HCT116 (cell line): Measurements from ENCODE around the gene CDC42BPB. TPM values are rescaled to one million over a fixed set of nuclear protein-coding genes. Genes with fewer than 3 reads are reported as not detected.

Experiments
- ATAC-seq: fragments of 200-7000 bp; cut with Tn5 transposase; 2 replicates; pipeline ENCODE4 v1.9.1; 2020; ENCODE audit warnings: mild to moderate bottlenecking, moderate library complexity
- BruUV-seq: library from RNA; stranded (reverse); fragments of 400-500 nt; replicated peaks from 2 replicates; lab custom pipeline; 2021; lab: Mats Ljungman, UMichigan
- CTCF ChIA-PET: fragments of 300-600 bp; sonication (Branson Sonifier 250); formaldehyde crosslinking; loops from one replicate; lab custom pipeline; 2021; ENCODE audit warnings: antibody characterized with exemption; lab: Charles Lee
- POLR2A ChIA-PET: fragments of 300-600, 350-600 bp; sonication (Branson Sonifier 250); formaldehyde crosslinking; loops from one replicate; lab custom pipeline; 2021; ENCODE audit warnings: antibody characterized with exemption; lab: Charles Lee
- RAD21 ChIA-PET, 2 experiments: fragments of 300-600 bp; sonication (Branson Sonifier 250); formaldehyde crosslinking; loops; one replicate each; lab custom pipeline; 2023; ENCODE audit warnings: low total read pairs in 2 of 2; ENCODE audit not compliant: uncharacterized antibody in 2 of 2, unreplicated experiment in 2 of 2, low non-redundant PET in 1 of 2; lab: Charles Lee
- DNase-seq: peaks from one replicate; pipeline ENCODE4 v3.0.0-alpha.2; 2010; ENCODE audit warnings: low read depth, low spot score
- H2AFZ ChIP-seq: fragments of 200-600 bp; shearing (Covaris generic), sonication (generic); 2 replicates; pipeline ENCODE4 v1.6.1; 2017; ENCODE audit warnings: low read depth, mixed run types, mixed read lengths, antibody characterized with exemption, low read length; ENCODE audit not compliant: poor library complexity, severe bottlenecking
- H3K27ac ChIP-seq: 2 replicates; pipeline ENCODE4 v1.5.1; 2012; ENCODE audit warnings: low read depth, low read length
- H3K27me3 ChIP-seq: fragments of 200-600 bp; sonication (generic); 2 replicates; pipeline ENCODE4 v1.6.1; 2016; ENCODE audit warnings: mixed run types, low read length, mixed read lengths; ENCODE audit not compliant: insufficient read depth
- H3K36me3 ChIP-seq, 2 experiments: fragments of 200-500 bp in 1 of 2; fragments of 200-600 bp in 1 of 2; sonication (Bioruptor generic) in 1 of 2; sonication (generic) in 1 of 2; 2 replicates each; pipeline versions ENCODE4 v1.5.1 to v1.6.1; 2014 to 2016; ENCODE audit warnings: low read length in 2 of 2, inconsistent platforms in 1 of 2, mixed read lengths in 1 of 2, mixed run types in 1 of 2; ENCODE audit not compliant: insufficient read depth in 2 of 2, control insufficient read depth in 1 of 2
- H3K4me1 ChIP-seq, 2 experiments: fragments of 200-600 bp in 1 of 2; sonication (generic) in 1 of 2; 2 replicates each; pipeline versions ENCODE4 v1.5.1 to v1.6.1; 2012 to 2017; ENCODE audit warnings: low read length in 2 of 2, inconsistent platforms in 1 of 2, mild to moderate bottlenecking in 1 of 2, mixed read lengths in 1 of 2, mixed run types in 1 of 2, moderate library complexity in 1 of 2; ENCODE audit not compliant: insufficient read depth in 2 of 2, control insufficient read depth in 1 of 2
- H3K4me2 ChIP-seq: fragments of 200-600 bp; sonication (generic); 2 replicates; pipeline ENCODE4 v1.6.1; 2017; ENCODE audit warnings: mixed run types, low read length, mixed read lengths
- H3K4me3 ChIP-seq, 2 experiments: fragments of 200-600 bp in 1 of 2; sonication (generic) in 1 of 2; replicated peaks in 1 of 2; 2 replicates each; pipeline ENCODE4 v1.5.1; 2011 to 2016; ENCODE audit warnings: low read length in 2 of 2, control low read depth in 1 of 2, low read depth in 1 of 2, mild to moderate bottlenecking in 1 of 2, mixed read lengths in 1 of 2, mixed run types in 1 of 2
- H3K79me2 ChIP-seq: fragments of 200-600 bp; sonication (generic); 2 replicates; pipeline ENCODE4 v1.6.1; 2017; ENCODE audit warnings: mild to moderate bottlenecking, mixed run types, low read length, moderate library complexity, mixed read lengths; ENCODE audit not compliant: insufficient read depth
- H3K9ac ChIP-seq: fragments of 200-600 bp; sonication (generic); 2 replicates; pipeline ENCODE4 v1.6.1; 2016; ENCODE audit warnings: low read length, mixed read lengths
- H3K9me2 ChIP-seq: fragments of 200-600 bp; sonication (generic), shearing (Covaris generic); 2 replicates; pipeline ENCODE4 v1.6.1; 2017; ENCODE audit warnings: mixed run types, mild to moderate bottlenecking, moderate library complexity; ENCODE audit not compliant: insufficient read depth
- H3K9me3 ChIP-seq, 2 experiments: fragments of 200-500 bp in 1 of 2; fragments of 200-600 bp in 1 of 2; sonication (Bioruptor generic) in 1 of 2; sonication (generic) in 1 of 2; 2 replicates each; pipeline ENCODE4 v1.6.1; 2014 to 2017; ENCODE audit warnings: low read length in 2 of 2, mixed read lengths in 2 of 2, inconsistent platforms in 1 of 2, low read depth in 1 of 2, mild to moderate bottlenecking in 1 of 2, mixed run types in 1 of 2, moderate library complexity in 1 of 2; ENCODE audit not compliant: control insufficient read depth in 1 of 2, insufficient read depth in 1 of 2
- H4K20me1 ChIP-seq: fragments of 200-600 bp; sonication (generic), shearing (Covaris generic); 2 replicates; pipeline ENCODE4 v1.6.1; 2017; ENCODE audit warnings: mixed run types, mild to moderate bottlenecking, moderate library complexity; ENCODE audit not compliant: insufficient read depth
- CBX3 ChIP-seq: IDR thresholded peaks from 2 replicates; pipeline ENCODE4 v1.6.1; 2012; ENCODE audit warnings: low read depth
- CEBPB ChIP-seq: IDR thresholded peaks from 2 replicates; pipeline ENCODE4 v1.6.1; 2012; ENCODE audit warnings: low read depth
- ELF1 ChIP-seq: IDR thresholded peaks from 2 replicates; pipeline ENCODE4 v1.6.1; 2012; ENCODE audit warnings: low read depth, borderline replicate concordance
- EZH2 ChIP-seq: fragments of 200-600 bp; sonication (generic); IDR thresholded peaks from 2 replicates; pipeline ENCODE4 v1.6.1; 2017; ENCODE audit warnings: antibody characterized with exemption, mixed run types
- MAX ChIP-seq: IDR thresholded peaks from 2 replicates; pipeline ENCODE4 v1.6.1; 2012
- POLR2AphosphoS5 ChIP-seq: IDR thresholded peaks from 2 replicates; pipeline ENCODE4 v1.6.1; 2011; ENCODE audit warnings: mild to moderate bottlenecking, low read depth, low read length, moderate library complexity
- RAD21 ChIP-seq: IDR thresholded peaks from 2 replicates; pipeline ENCODE4 v1.6.1; 2012; ENCODE audit warnings: low read depth, mild to moderate bottlenecking
- REST ChIP-seq: IDR thresholded peaks from 2 replicates; pipeline ENCODE4 v1.6.1; 2012; ENCODE audit warnings: low read depth
- SIN3A ChIP-seq: IDR thresholded peaks from 2 replicates; pipeline ENCODE4 v1.6.1; 2012; ENCODE audit warnings: low read depth
- SP1 ChIP-seq: IDR thresholded peaks from 2 replicates; pipeline ENCODE4 v1.6.1; 2012; ENCODE audit warnings: low read depth
- SRF ChIP-seq: IDR thresholded peaks from 2 replicates; pipeline ENCODE4 v1.6.1; 2012; ENCODE audit warnings: low read depth
- intact Hi-C: fragments of 100-400 bp; cut with micrococcal nuclease; formaldehyde crosslinking; loops from 2 replicates; pipeline ENCODE4 v1.10.0; 2022
- total RNA-seq: library from RNA; stranded (reverse); gene quantifications from one replicate; pipeline ENCODE4 v1.2.1, GENCODE V29; 2021; ENCODE audit not compliant: unreplicated experiment

The CDC42BPB gene
- total RNA-seq, 1 experiment from 2014 or later = 85.6 TPM

- Histone ChIP-seq H3K4me1 (no peaks in the 10 kb centered on the region), H3K79me2 (no peaks in the 10 kb centered on the region), H3K9ac (no peak overlapping the region), H3K4me3 (no peak overlapping the region), H2AFZ (no peak overlapping the region), H3K36me3 (peaks cover 0 to 15% of the 10 kb centered on the region in 2 experiments; a peak in 2 of 4 replicates), H3K9me2 (no peaks in the 10 kb centered on the region), H4K20me1 (no peaks in the 10 kb centered on the region), H3K4me2 (no peak overlapping the region), H3K27ac (no peak overlapping the region), H3K27me3 (no peaks in the 10 kb centered on the region), H3K9me3 (no peaks in the 10 kb centered on the region)
- TF ChIP-seq POLR2AphosphoS5 (no peak), EZH2 (no peak), SIN3A (no peak), RAD21 (no peak), SRF (no peak), ELF1 (no peak), CEBPB (no peak), CBX3 (no peak), REST (no peak), SP1 (no peak), MAX (no peak)
- ChIA-PET RAD21 (no interaction called here), CTCF (no interaction called here), POLR2A (no interaction called here)
- intact Hi-C loops = no loop called here
- DNase-seq (no peak), ATAC-seq (no peak)
- no TSS peak for BruUV-seq
These were observed 153.3 kb downstream of the CDC42BPB start for GRCh38 chr14:102903889-102904512.
